SK-N-SH (cell line): ENCODE data around the gene SLC10A7. TPM values are rescaled to one million over a fixed set of nuclear protein-coding genes. Genes with fewer than 3 reads are reported as not detected.

Source experiments
- CTCF ChIA-PET: fragments of 300-600, 350-600 bp; formaldehyde crosslinking; extraction: SDS; loops from one replicate; lab custom pipeline; 2021; lab: Yijun Ruan, JAX
- POLR2A ChIA-PET: fragments of 350-600 bp; sonication (Branson Sonifier 250); formaldehyde crosslinking; extraction: SDS; loops from one replicate; lab custom pipeline; 2020; ENCODE audit warnings: antibody characterized with exemption, inconsistent platforms; lab: Yijun Ruan, JAX
- DNase-seq: peaks from one replicate; pipeline ENCODE4 v3.0.0; 2012
- H2AFZ ChIP-seq: fragments of 200-600 bp; sonication (generic); 2 replicates; pipeline ENCODE4 v1.8.1; 2016; ENCODE audit warnings: antibody characterized with exemption, mild to moderate bottlenecking, low read depth
- H3F3A ChIP-seq: fragments of 200-600 bp; sonication (generic); replicated peaks from 2 replicates; pipeline ENCODE3; 2016; ENCODE audit warnings: antibody characterized with exemption, mild to moderate bottlenecking; ENCODE audit not compliant: insufficient read depth
- H3K27ac ChIP-seq, 2 experiments: fragments of 200-500 bp in 1 of 2; fragments of 200-600 bp in 1 of 2; sonication (Bioruptor generic) in 1 of 2; sonication (generic), shearing (Covaris generic) in 1 of 2; 2 replicates each; pipeline versions ENCODE4 v1.5.1 to v1.6.1; 2014 to 2016; ENCODE audit warnings: low read depth in 2 of 2, inconsistent platforms in 1 of 2, low read length in 1 of 2, mild to moderate bottlenecking in 1 of 2, mixed read lengths in 1 of 2
- H3K27me3 ChIP-seq: fragments of 200-600 bp; sonication (generic), shearing (Covaris generic); 2 replicates; pipeline ENCODE4 v1.6.1; 2016; ENCODE audit warnings: mixed run types; ENCODE audit not compliant: insufficient read depth
- H3K36me3 ChIP-seq, 2 experiments: fragments of 200-500 bp in 1 of 2; fragments of 200-600 bp in 1 of 2; sonication (Bioruptor generic) in 1 of 2; sonication (generic) in 1 of 2; replicated peaks in 1 of 2; 2 replicates each; pipeline versions ENCODE3 to v1.5.1; 2014 to 2016; ENCODE audit warnings: low read length in 1 of 2, mild to moderate bottlenecking in 1 of 2; ENCODE audit not compliant: insufficient read depth in 2 of 2, control insufficient read depth in 1 of 2
- H3K4me1 ChIP-seq, 2 experiments: fragments of 200-500 bp in 1 of 2; fragments of 200-600 bp in 1 of 2; sonication (Bioruptor generic) in 1 of 2; sonication (generic), shearing (Covaris generic) in 1 of 2; 2 replicates each; pipeline versions ENCODE4 v1.5.1 to v1.6.1; 2014 to 2016; ENCODE audit warnings: low read depth in 1 of 2, low read length in 1 of 2, mixed run types in 1 of 2; ENCODE audit not compliant: insufficient read depth in 2 of 2, control insufficient read depth in 1 of 2
- H3K4me2 ChIP-seq: fragments of 200-600 bp; sonication (generic), shearing (Covaris generic); 2 replicates; pipeline ENCODE4 v1.6.1; 2017; ENCODE audit warnings: mixed run types
- H3K4me3 ChIP-seq, 2 experiments: fragments of 200-500 bp in 1 of 2; fragments of 200-600 bp in 1 of 2; sonication (Bioruptor generic) in 1 of 2; sonication (generic), shearing (Covaris generic) in 1 of 2; 2 replicates each; pipeline versions ENCODE4 v1.5.1 to v1.8.1; 2014 to 2016; ENCODE audit warnings: low read depth in 2 of 2, inconsistent platforms in 1 of 2, low read length in 1 of 2, mild to moderate bottlenecking in 1 of 2, mixed read lengths in 1 of 2, moderate library complexity in 1 of 2
- H3K79me2 ChIP-seq: fragments of 200-600 bp; sonication (generic); 2 replicates; pipeline ENCODE4 v1.8.1; 2017; ENCODE audit warnings: mild to moderate bottlenecking; ENCODE audit not compliant: insufficient read depth
- H3K9ac ChIP-seq: fragments of 200-600 bp; sonication (generic); 2 replicates; pipeline ENCODE4 v1.6.1; 2017; ENCODE audit warnings: mixed run types
- H3K9me2 ChIP-seq: fragments of 200-600 bp; sonication (generic); 2 replicates; pipeline ENCODE4 v1.6.1; 2017; ENCODE audit warnings: mixed run types
- H3K9me3 ChIP-seq: fragments of 200-600 bp; sonication (generic); 2 replicates; pipeline ENCODE4 v1.6.1; 2017; ENCODE audit warnings: mixed run types, mild to moderate bottlenecking, moderate library complexity
- H4K20me1 ChIP-seq: fragments of 200-600 bp; sonication (generic); 2 replicates; pipeline ENCODE4 v1.6.1; 2017; ENCODE audit warnings: mild to moderate bottlenecking, mixed run types; ENCODE audit not compliant: insufficient read depth
- CHD2 ChIP-seq: fragments of 150-350 bp; IDR thresholded peaks from 2 replicates; pipeline ENCODE4 v1.6.1; 2018; ENCODE audit warnings: low read length; ENCODE audit not compliant: partially characterized antibody
- ELF1 ChIP-seq: IDR thresholded peaks from 2 replicates; pipeline ENCODE4 v1.4.0; 2012
- GATA2 ChIP-seq: sonication (generic); formaldehyde crosslinking; IDR thresholded peaks from 2 replicates; pipeline ENCODE4 v1.5.0; 2020; ENCODE audit warnings: mild to moderate bottlenecking, missing genetic modification reagents
- JUND ChIP-seq: IDR thresholded peaks from 2 replicates; pipeline ENCODE4 v1.4.0; 2012
- MEF2A ChIP-seq: IDR thresholded peaks from 2 replicates; pipeline ENCODE4 v1.4.0; 2012; ENCODE audit warnings: low read depth, borderline replicate concordance
- MXI1 ChIP-seq: IDR thresholded peaks from 2 replicates; pipeline ENCODE4 v1.6.1; 2012; ENCODE audit warnings: mild to moderate bottlenecking, low read depth, low read length, improper control_type of control experiment
- NRF1 ChIP-seq: IDR thresholded peaks from 2 replicates; pipeline ENCODE4 v1.6.1; 2012; ENCODE audit warnings: low read depth, mild to moderate bottlenecking, low read length
- PBX3 ChIP-seq: IDR thresholded peaks from 2 replicates; pipeline ENCODE4; 2012
- POLR2AphosphoS5 ChIP-seq: IDR thresholded peaks from 2 replicates; pipeline ENCODE4 v1.6.1; 2012; ENCODE audit warnings: low read depth, low read length
- RFX5 ChIP-seq: IDR thresholded peaks from 2 replicates; pipeline ENCODE4 v1.6.1; 2012; ENCODE audit warnings: mild to moderate bottlenecking, improper control_type of control experiment, low read length
- SIN3A ChIP-seq: IDR thresholded peaks from 2 replicates; pipeline ENCODE4 v1.6.1; 2012; ENCODE audit warnings: low read depth, mild to moderate bottlenecking, low read length, moderate library complexity, borderline replicate concordance
- SMC3 ChIP-seq: IDR thresholded peaks from 2 replicates; pipeline ENCODE4 v1.6.1; 2012; ENCODE audit warnings: low read depth, low read length, improper control_type of control experiment
- TAF1 ChIP-seq: IDR thresholded peaks from 2 replicates; pipeline ENCODE4 v1.6.1; 2012; ENCODE audit warnings: low read depth, mild to moderate bottlenecking, low read length, moderate library complexity, borderline replicate concordance
- TCF12 ChIP-seq: IDR thresholded peaks from 2 replicates; pipeline ENCODE4 v1.4.0; 2012
- TEAD4 ChIP-seq: IDR thresholded peaks from 2 replicates; pipeline ENCODE4 v1.4.0; 2012; ENCODE audit warnings: mild to moderate bottlenecking, borderline replicate concordance; ENCODE audit not compliant: insufficient read depth
- YY1 ChIP-seq: IDR thresholded peaks from 2 replicates; pipeline ENCODE4 v1.4.0; 2012; ENCODE audit warnings: low read depth, mild to moderate bottlenecking
- ZBTB33 ChIP-seq: IDR thresholded peaks from 2 replicates; pipeline ENCODE4 v1.4.0; 2012; ENCODE audit warnings: low read depth, borderline replicate concordance
- WGBS: methylation state at CpG from one replicate; pipeline ENCODE4 v1.1.6; 2017; ENCODE audit warnings: low lambda C conversion rate; 5-methylcytosine and 5-hydroxymethylcytosine counted together
- polyA plus RNA-seq, 3 experiments: library from polyadenylated mRNA; depleted of rRNA; stranded (reverse); fragments of >200 nt; gene quantifications; 2 replicates each; pipeline ENCODE4 v1.2.3, GENCODE V29; 2012
- TF ChIP-seq, protein P1 (sequence below): fragments of 150-350 bp; IDR thresholded peaks from 2 replicates; pipeline ENCODE4 v1.6.1; 2016; ENCODE audit warnings: mild to moderate bottlenecking, low read depth, low read length
- TF ChIP-seq, protein P2 (sequence below): IDR thresholded peaks from 2 replicates; pipeline ENCODE4 v1.4.0; 2012; ENCODE audit warnings: low read depth, borderline replicate concordance
- TF ChIP-seq, protein P3 (sequence below): IDR thresholded peaks from 2 replicates; pipeline ENCODE4 v1.6.1; 2012; ENCODE audit warnings: mild to moderate bottlenecking, low read depth, low read length, moderate library complexity

The SLC10A7 gene
- polyA plus RNA-seq, 1 of the 3 experiments (the other 2 are of a cell fraction) = 3.3 TPM

GRCh38 chr4:146343776-146344175, 178.0 kb downstream of the SLC10A7 start:
- Histone ChIP-seq H3K9me3 (no peaks in the 10 kb centered on the region), H2AFZ (no peak overlapping the region), H3K4me3 (no peak overlapping the region), H3K9me2 (no peaks in the 10 kb centered on the region), H3K9ac (no peak overlapping the region), H3K4me1 (peaks cover 0 to 42% of the 10 kb centered on the region in 2 experiments; a peak in 1 of 4 replicates)
- no peak for TF ChIP-seq ZBTB33
- no peak for TF ChIP-seq MEF2A
- TF ChIP-seq SIN3A = no peak
- no peak for TF ChIP-seq CHD2
- TF ChIP-seq PBX3 = no peak
- TF ChIP-seq JUND = no peak
- TF ChIP-seq, protein P1, sequence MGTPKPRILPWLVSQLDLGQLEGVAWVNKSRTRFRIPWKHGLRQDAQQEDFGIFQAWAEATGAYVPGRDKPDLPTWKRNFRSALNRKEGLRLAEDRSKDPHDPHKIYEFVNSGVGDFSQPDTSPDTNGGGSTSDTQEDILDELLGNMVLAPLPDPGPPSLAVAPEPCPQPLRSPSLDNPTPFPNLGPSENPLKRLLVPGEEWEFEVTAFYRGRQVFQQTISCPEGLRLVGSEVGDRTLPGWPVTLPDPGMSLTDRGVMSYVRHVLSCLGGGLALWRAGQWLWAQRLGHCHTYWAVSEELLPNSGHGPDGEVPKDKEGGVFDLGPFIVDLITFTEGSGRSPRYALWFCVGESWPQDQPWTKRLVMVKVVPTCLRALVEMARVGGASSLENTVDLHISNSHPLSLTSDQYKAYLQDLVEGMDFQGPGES = no peak
- no peak for TF ChIP-seq NRF1
- no peak for TF ChIP-seq MXI1
- TF ChIP-seq TEAD4 = no peak
- TF ChIP-seq, protein P2, sequence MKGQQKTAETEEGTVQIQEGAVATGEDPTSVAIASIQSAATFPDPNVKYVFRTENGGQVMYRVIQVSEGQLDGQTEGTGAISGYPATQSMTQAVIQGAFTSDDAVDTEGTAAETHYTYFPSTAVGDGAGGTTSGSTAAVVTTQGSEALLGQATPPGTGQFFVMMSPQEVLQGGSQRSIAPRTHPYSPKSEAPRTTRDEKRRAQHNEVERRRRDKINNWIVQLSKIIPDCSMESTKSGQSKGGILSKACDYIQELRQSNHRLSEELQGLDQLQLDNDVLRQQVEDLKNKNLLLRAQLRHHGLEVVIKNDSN = no peak
- no peak for TF ChIP-seq TCF12
- no peak for TF ChIP-seq RFX5
- TF ChIP-seq, all 33 proteins: peak for 0
- CTCF ChIA-PET = interaction anchor here (0.7 to 5.0 kb wide), 13 partner anchors 14 to 1246 kb away, joined by 3 to 44 read pairs (median 4); partner anchors contain the start of gene SLC10A7
- no peaks in the 10 kb centered on the region for H3K27me3 ChIP-seq
- POLR2A ChIA-PET = no interaction called here
- no peak for DNase-seq
- WGBS = 65% methylated on average over 3 of the region's 3 CpGs
- H3K27ac ChIP-seq = no peak overlapping the region
- H3K79me2 ChIP-seq = no peaks in the 10 kb centered on the region
- H3K36me3 ChIP-seq = no peaks in the 10 kb centered on the region
- H4K20me1 ChIP-seq = no peaks in the 10 kb centered on the region
- H3F3A ChIP-seq = peaks cover 5% of the 10 kb centered on the region
- H3K4me2 ChIP-seq = no peak overlapping the region

DNA sequence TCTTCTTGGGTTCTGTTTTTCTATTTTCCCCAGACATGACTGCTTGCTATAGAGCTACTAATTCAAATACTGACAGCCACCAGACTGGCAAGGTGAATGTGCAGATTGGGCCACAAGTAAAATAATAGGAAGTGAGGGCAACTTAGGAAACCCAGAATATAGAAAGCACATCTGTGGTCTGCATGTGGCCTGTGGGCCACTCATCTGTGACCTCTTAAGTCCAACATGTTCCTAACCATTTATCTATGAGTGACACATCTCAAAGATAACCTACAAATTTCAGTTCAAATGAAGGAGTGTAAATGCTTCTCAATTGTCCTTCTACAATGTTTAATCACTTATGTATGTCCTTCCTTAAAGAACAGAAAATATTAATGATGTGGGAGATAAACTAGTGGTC, 178.5 kb downstream of the SLC10A7 start:
- no peak overlapping the region for H2AFZ ChIP-seq
- no peaks in the 10 kb centered on the region for H3K9me3 ChIP-seq
- DNase-seq = no peak
- H3K4me2 ChIP-seq = no peak overlapping the region
- POLR2A ChIA-PET = interaction anchor here (0.5 kb wide), 1 partner anchor 1248 kb away, joined by 3 read pairs; no protein-coding TSS in a partner anchor
- peaks cover 5% of the 10 kb centered on the region for H3F3A ChIP-seq
- H3K27me3 ChIP-seq = no peaks in the 10 kb centered on the region
- no peaks in the 10 kb centered on the region for H3K36me3 ChIP-seq
- H3K9me2 ChIP-seq = no peaks in the 10 kb centered on the region
- no peaks in the 10 kb centered on the region for H3K79me2 ChIP-seq
- H3K9ac ChIP-seq = no peak overlapping the region
- no peaks in the 10 kb centered on the region for H4K20me1 ChIP-seq
- H3K27ac ChIP-seq = no peak overlapping the region
- H3K4me3 ChIP-seq = no peak overlapping the region
- peaks cover 0 to 43% of the 10 kb centered on the region in 2 experiments; a peak in 2 of 4 replicates for H3K4me1 ChIP-seq
- CTCF ChIA-PET = interaction anchor here (0.5 to 5.0 kb wide), 33 partner anchors 15 to 1247 kb away, joined by 3 to 44 read pairs (median 4); partner anchors contain the start of gene SLC10A7
- TF ChIP-seq YY1 (no peak), TEAD4 (no peak), SMC3 (no peak), GATA2 (CRISPR knock-in tag) (no peak), RFX5 (no peak), MXI1 (no peak), JUND (no peak), POLR2AphosphoS5 (no peak), ELF1 (no peak), TAF1 (no peak), MEF2A (no peak)
- TF ChIP-seq, protein P3, sequence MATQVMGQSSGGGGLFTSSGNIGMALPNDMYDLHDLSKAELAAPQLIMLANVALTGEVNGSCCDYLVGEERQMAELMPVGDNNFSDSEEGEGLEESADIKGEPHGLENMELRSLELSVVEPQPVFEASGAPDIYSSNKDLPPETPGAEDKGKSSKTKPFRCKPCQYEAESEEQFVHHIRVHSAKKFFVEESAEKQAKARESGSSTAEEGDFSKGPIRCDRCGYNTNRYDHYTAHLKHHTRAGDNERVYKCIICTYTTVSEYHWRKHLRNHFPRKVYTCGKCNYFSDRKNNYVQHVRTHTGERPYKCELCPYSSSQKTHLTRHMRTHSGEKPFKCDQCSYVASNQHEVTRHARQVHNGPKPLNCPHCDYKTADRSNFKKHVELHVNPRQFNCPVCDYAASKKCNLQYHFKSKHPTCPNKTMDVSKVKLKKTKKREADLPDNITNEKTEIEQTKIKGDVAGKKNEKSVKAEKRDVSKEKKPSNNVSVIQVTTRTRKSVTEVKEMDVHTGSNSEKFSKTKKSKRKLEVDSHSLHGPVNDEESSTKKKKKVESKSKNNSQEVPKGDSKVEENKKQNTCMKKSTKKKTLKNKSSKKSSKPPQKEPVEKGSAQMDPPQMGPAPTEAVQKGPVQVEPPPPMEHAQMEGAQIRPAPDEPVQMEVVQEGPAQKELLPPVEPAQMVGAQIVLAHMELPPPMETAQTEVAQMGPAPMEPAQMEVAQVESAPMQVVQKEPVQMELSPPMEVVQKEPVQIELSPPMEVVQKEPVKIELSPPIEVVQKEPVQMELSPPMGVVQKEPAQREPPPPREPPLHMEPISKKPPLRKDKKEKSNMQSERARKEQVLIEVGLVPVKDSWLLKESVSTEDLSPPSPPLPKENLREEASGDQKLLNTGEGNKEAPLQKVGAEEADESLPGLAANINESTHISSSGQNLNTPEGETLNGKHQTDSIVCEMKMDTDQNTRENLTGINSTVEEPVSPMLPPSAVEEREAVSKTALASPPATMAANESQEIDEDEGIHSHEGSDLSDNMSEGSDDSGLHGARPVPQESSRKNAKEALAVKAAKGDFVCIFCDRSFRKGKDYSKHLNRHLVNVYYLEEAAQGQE = no peak
